Upper lobe of left lung (tissue), 4 donors: ENCODE data around the gene MPV17.

Experiments
- CTCF ChIP-seq, 6 experiments: fragments of 450-650 bp in 4 of 6; fragments of 200-600 bp in 2 of 6; sonication (generic) in 2 of 6; IDR thresholded peaks; one replicate each; pipeline ENCODE4 v1.5.1; 2016 to 2019; ENCODE audit warnings: antibody characterized with exemption in 6 of 6
- POLR2A ChIP-seq, 4 donors: fragments of 450-650 bp; IDR thresholded peaks; one replicate each; pipeline ENCODE4 v1.5.1; 2016 to 2017; ENCODE audit warnings: antibody characterized with exemption in 4 of 4, mild to moderate bottlenecking in 2 of 4

GRCh38 chr2:27356056-27356381 is 33.1 kb upstream of the MPV17 start:
- no peak for TF ChIP-seq CTCF (IDR thresholded peaks at IDR 0.05)
- TF ChIP-seq POLR2A (IDR thresholded peaks at IDR 0.05) = no peak
